GM21576 (cell line): Measurements from ENCODE around the gene MRPL43.

ENCODE experiments used
- ATAC-seq: cut with Tn5 transposase; IDR thresholded peaks from one replicate; pipeline ENCODE4 v1.9.1; 2021; ENCODE audit warnings: mild to moderate bottlenecking, moderate library complexity; ENCODE audit not compliant: unreplicated experiment

Gene MRPL43

DNA sequence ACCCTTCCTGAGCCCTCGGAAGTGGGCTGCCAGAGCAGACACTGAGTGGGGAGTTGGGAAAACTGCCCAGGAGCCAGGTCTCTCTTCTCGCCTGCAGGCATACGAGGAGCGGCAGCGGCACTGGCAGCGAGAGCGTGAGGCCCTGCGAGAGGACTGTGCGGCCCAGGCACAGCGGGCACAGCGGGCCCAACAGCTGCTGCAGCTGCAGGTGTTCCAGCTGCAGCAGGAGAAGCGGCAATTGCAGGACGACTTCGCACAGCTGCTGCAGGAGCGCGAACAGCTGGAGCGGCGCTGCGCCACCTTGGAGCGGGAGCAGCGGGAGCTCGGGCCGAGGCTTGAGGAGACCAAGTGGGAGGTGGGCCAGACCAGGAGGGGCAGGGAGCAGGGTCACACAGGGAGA lies 18.1 kb upstream of the MRPL43 start:
- ATAC-seq, result no peak

DNA sequence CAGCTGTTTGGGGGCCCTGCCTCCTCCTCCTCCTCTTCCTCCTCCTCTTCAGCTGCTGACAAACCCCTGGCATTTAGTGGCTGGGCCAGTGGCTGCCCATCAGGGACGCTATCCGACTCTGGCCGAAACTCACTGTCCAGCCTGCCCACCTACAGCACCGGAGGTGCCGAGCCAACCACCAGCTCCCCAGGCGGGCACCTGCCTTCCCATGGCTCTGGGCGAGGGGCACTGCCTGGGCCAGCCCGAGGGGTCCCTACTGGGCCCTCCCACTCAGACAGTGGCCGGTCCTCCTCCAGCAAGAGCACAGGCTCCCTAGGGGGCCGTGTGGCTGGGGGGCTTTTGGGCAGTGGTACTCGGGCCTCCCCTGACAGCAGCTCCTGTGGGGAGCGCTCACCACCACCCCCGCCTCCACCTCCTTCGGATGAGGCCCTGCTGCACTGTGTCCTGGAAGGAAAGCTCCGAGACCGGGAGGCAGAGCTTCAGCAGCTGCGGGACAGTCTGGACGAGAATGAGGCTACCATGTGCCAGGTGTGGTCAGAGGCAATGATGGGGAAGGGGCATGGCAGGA lies 16.4 kb upstream of the MRPL43 start:
- ATAC-seq, result no peak

DNA sequence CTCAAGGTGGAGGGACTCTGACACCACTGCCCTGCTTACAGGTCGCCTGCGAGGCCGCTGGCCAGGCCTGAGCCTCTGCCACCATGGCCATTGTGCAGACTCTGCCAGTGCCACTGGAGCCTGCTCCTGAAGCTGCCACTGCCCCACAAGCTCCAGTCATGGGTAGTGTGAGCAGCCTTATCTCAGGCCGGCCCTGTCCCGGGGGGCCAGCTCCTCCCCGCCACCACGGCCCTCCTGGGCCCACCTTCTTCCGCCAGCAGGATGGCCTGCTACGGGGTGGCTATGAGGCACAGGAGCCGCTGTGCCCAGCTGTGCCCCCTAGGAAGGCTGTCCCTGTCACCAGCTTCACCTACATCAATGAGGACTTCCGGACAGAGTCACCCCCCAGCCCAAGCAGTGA lies 15.2 kb upstream of the MRPL43 start:
- ATAC-seq, result no peak

DNA sequence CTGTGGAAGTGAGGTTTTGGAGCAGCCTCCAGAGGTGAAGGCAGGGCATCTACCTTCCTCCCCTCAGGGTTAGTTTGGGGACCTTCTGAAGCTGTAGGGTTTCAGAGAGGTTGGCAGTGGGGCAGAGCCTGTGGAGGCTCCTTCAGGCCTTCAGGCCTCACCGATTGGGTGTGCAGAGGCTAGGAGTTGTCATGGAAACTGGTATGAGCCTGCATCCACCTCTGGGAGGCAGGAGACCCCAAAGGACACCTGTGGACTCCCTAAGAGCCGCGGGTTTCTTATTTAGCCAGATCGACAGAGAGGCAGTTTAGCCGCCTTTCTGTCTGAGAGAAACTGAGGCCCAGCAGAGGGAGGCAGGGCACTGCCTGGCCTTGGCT lies 14.3 kb upstream of the MRPL43 start:
- ATAC-seq, result no peak

DNA sequence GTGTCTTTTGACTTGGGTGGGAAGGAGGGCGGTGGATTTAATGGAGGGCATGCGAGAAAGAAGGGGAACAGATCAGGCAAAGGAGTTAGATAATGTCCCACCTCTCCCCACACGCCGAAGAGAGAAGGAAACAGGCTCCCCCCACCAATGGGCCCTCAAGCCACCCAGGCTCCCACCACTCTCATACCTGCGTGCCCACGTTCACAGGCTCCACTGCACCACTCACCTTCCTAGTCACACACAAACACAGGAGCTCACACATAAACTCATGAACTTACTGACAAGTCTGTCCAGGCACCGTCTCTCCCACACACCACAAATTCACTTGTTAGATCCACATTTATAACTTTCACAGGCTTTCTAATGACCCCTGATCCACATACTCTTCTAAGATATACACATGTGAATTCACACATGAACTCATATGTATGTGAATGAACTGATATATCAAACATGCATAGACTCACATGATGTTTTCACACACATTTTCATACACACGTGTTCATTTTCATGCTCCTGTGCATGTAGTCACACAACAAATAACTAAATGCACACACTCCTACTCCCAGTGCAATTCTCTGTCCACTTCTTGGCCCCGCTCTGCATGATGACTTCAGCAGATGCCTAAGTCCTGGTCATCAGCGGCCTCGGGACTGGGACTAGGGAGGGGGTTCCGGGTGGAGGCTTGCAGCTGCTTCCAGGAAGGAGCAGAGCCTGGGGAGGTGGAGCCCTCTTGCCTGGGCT lies 13.8 kb upstream of the MRPL43 start:
- no peak for ATAC-seq

DNA sequence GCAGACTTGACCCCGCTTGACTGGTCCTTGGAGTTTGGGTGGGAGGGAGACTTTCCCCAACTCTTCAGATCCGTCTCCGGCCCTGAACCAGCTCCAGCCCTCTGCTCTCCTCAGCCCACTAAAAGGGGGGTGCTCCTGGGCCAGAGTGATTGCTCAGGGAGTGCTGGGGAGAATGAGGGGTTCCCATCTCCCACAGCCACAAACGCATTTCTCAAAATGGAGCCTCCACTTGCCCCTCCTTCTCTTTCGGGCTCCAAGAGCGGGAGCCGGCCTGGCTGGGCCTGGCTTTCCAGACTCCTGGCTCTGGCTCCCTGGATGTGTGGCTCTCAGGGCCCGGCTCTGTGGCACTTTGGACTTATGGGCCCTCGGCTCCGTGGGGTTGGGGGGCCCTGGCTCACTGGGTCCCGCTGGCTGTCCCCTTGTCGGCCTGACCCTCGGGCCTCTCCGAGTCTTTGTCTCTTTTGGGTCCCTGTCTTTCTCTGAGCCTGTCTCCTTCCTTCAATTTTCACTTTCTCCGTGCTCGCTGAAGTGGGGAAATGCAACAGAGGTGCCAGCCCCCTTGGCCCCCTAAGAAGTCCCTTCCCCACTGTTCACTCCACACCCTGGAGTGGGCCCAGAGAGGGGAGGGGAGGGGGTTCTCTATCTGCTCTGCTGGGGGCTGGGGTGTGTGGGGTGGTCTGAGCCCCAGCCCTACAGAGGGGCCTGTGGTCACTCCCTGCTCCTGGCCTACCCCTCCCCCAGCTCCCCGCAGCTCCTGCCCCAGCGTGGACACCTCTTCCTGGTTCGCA lies 13.0 kb upstream of the MRPL43 start:
- ATAC-seq, result no peak

DNA sequence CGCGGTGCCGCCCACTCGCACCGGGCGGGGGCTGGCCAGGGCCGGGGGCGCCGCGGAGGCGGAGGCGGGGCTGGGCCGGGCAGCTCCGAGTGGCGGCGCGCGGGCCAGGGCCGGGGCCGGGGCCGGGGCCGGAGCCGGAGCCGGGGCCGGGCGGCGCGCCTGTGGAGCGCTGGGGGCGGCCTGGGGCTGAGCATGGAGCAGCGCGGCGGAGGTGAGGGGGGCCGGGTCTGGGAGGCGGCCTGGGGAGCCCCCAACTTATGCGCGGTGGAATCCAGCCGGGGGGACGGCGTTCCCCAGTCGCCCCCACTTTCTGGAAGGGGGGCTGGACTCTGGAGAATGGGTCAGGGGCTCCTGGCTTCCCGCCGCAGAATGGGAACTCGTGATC lies 12.4 kb upstream of the MRPL43 start, which contains the start of gene LZTS2:
Gene LZTS2, plus strand, starts transcription at position 67 of the 385 bp plus-strand sequence. CDS start 2,731 bp downstream, outside the sequence.
- ATAC-seq, result no peak

DNA sequence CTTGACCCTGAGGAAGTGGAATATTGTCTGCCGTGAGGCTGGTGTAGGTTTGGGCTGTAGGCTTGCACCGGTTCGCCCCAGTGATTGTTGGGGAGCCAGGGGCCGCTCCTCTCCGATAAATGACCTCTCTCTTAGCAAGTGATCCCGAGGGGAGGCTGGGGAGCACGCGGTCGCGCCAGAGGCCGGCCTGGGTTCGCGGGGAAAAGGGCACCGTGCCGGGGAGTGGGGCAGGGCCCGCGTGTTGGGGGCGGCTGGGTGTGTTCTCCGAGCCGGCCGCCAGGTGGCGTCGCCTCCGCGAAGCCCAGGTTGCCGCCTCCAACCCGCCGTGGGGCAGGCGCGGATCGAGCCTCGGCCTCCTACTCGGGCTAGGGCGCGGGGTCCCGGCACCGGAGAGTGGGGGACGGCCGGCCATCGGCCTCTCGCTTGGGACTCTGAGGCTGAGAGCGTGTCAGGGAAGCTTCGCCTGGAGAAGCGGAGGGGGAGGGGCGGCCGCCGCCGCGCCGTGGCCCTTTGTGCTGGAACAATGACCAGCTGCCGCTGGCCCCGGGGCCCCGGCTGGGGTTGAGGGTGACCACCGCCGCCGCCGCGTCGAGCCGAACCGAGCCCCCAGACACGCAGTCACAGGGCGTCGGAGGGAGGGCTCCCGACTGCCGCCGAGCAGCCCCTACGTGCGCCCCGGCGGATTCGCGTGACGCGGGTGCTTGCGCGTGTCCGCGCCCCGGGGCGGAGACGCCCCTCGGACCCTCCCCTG lies 11.9 kb upstream of the MRPL43 start:
- peak; percentile 38 for ATAC-seq

DNA sequence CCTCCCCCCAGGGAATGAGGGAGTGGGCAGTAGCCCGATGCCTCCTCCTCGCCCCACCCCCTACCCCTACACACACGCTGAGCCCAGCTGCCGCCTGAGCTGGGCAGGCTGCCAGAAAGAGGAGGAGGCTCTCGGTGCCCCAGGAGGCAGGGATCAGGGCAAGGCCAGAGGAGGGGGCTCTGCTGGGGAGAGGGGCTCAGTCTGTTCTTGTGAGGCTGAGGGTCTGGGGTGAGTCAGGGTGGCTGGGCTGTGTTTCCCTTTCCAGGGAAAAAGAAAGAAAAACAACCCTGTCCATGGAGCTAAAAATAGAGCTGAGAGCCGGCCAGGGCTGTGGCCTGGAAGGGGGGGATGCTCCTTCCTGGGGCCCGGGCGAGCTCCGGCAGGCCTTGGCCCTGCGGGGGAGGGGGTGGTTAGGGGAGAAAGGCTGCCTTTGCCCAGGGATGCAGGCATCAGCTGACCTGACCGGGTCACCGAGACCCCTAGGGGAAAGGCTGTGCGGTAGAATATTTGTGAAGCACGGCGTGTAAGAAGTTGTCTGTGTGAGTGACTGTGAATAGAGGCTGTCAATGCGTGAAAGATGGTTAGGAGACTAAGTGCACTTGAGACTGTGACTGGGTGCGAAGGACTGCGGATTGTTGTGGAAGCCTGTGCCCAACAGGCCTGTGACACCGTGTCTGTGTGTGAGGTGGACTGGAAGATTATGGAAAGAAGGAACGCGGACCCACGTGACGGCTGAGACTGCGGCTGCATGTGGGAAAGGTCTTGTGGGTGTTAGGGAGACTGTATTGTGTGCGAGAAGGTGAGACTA lies 11.1 kb upstream of the MRPL43 start:
- peak; percentile 16 for ATAC-seq

DNA sequence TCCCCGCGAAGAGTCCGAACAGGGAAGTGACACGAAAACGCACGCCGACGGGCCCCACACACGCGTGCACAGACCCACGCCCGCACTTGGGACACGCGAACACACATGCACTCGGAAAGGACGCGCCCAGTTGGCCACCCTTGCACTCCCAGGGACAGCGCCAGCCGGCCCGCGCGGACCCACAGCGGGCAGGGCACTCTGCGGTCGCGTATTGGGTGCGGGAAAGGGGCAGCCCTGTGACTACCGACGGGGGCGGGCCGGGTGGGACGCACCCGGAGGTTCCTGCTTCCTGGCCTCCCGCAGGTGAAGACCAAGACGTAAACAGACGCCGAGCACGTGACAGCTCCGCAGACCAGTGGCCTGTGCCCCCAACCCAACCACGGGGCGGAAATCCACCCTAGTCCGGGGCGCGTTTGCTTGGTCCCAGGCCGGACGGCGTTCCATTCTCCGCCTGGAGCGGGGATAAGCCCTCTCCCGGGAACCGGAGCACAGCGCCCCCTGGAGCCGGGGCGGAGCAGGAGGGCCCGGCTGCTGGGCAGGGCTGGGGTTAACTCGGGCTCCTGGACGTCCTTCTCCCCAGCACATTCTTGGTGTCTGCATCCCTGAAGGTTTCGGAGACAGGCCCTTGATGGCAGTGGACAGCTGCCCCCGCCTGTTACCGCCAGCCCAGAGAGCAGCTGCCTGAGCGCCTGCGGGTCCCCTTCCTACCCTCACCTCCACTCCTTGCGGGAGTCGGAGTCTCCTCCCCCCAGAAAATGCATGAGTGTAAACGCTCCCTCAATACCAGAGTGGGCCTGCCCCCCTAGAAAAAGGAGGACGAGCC lies 10.3 kb upstream of the MRPL43 start:
- ATAC-seq, result peak; percentile 35

DNA sequence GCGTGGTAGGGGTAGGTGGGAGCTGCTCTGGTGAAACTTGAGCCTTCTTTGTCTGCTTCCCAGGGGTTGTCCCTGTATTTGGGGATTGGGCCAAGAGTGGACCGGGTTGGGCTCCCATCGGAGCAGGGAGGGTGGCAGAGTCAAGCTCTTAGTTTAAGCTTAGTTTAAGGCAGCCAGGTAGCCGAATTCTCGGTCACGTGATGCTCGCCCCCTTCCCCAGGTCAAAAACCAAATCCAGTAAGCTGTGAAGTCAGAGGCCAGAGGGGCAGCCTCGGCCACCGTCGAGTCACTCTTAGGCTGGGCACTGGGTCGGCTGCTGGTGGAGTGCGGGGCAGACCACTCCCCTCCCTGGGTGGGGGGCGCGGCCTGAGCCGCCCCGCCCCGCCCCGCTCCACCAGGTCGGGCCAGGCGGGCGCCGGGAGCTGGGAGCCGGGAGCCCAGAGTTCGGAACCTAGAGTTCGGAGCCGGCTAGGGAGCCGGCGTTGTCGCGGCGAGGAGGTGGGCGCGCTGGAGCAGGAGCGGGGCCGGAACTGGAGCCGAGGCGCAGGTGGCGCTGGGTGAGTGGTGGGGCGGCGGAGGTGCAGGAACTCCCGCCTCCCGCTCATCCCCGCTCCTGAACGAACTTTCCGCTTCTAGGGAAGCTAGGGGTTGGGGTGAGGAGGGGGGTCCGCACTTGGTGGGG lies 9.5 kb upstream of the MRPL43 start:
- ATAC-seq, result no peak

DNA sequence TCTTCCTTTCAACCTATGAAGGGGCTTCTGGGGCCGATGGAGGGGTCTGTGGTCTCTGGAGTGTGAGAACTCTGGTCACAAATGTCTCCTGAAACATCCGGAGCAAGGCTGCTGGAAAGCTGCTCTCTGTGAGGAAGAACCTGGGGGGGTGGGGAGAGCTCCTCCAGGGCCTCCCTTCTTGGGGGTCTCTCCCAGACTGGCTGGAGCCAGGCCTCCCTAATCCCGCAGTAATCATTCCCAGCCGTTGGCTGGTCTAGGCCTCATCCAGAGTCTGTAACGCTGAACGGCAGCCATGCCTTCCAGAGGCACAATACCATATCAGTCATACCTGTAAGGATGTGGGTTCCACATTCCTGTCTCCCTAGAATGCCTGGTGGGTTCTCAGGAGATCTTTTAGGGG lies 7.9 kb upstream of the MRPL43 start:
- ATAC-seq, result no peak

DNA sequence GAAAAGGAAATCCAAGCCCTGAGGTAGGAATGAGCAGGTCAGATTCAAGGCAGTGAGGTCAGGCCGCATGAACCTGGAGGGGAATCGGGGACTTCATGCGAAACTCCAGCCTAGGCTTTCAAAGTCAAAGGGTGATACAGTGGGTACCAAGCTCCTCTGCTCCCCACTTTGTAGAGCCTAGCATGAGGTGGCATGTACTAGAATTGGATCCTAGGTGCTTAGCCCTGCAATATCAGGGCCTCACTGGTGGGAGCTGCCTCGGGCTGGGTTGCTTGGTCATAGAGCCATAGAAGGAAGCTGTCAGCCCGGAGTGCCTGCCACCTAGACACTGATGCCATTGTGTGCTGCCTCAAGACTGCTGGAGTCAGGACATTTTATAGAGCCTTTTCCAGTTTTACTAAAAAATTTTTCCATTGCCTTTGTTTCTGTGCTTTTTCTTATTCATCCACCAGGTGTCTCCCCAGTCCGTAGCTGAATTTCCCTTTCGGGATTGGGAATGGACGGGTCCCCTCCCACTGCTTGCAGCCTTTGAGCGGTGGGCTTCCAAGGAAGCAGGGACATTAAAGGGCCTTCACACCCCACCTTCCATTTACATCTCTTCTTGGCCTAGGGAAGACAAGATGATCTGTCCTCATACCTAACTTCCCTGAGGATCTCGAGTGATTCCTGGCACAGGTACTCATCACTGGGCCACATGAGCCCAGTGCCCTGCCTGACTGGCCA lies 6.8 kb upstream of the MRPL43 start:
- no peak for ATAC-seq

DNA sequence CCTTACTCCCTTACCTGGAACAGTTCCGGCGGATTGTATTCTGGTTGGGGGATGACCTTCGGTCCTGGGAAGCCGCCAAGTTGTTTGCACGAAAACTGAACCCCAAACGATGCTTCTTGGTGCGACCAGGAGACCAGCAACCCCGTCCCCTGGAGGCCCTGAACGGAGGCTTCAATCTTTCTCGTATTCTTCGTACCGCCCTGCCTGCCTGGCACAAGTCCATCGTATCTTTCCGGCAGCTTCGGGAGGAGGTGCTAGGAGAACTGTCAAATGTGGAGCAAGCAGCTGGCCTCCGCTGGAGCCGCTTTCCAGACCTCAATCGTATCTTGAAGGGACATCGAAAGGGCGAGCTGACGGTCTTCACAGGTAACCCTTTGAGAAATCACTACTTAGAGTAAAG lies 1.8 kb upstream of the MRPL43 start:
- no peak for ATAC-seq

DNA sequence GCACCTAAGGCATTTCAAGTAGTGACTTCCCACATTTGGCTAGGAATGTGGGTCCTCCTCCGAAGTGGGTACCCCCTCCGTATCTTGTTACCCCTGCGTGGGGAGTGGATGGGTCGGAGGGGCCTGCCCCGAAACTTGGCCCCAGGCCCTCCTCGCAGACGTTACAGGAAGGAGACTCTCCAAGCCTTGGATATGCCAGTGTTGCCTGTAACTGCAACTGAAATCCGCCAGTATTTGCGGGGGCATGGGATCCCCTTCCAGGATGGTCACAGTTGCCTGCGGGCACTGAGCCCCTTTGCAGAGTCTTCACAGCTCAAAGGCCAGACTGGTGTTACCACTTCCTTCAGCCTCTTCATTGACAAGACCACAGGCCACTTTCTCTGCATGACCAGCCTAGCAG lies 869 bp upstream of the MRPL43 start:
- ATAC-seq, result no peak

DNA sequence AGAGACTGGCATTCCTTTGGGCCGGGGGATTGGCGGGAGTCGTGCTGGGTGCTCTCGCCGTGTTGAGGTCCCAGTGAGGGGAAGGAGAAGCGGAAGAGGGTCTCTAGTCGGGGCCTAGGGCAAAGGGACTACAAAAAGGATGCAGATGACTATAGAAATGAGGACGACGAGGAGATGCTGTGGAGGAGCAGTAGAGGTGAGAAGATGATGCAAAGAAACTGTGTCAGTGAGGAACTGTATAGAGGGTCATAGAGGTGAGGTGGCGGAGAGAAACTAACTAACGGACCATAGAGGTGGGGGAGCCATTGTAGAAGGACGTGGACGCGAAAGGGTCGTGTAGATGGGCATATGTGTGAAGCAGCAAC lies 370 bp upstream of the MRPL43 start:
- no peak for ATAC-seq

DNA sequence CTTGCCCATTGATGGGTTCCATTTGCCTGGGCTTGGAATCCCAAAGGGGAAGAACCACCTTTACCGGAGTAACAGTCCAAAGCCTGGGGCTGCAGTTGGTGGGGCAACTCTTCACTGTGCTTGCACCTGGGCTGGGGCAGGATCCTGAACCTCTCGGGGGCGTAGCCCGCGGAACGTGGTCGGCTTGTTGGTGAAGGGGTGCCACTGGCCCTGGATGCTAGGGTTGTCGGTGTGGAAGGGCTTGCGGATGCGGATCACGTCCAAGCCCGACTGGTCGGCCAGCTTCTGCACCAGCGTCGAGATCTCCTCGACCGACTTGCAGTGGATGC lies 710 bp downstream of the MRPL43 start:
- no peak for ATAC-seq

DNA sequence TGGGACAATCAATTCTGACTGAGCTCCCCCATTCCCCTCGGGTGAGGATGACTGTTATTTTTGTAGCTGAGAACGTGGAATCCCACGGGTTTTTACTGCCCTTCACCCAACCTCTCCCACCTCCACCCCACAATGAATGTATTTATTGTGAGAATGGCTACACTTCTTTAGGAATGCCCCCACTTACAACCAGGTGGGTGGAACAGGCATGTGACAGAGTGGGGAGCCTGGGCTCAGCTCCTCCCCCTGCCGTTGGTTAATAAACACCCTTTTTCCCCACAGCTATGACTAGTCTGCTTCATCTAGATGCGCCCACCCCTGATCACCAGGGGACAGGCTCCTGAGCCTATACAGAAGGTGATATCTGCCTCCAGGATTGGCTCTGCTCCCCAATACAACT lies 2.0 kb downstream of the MRPL43 start:
- ATAC-seq, result no peak
